Measurements from ENCODE around the gene STK35.

The STK35 gene

GRCh38 chr20:2116170-2116940 lies 14.7 kb downstream of the STK35 start:
- TF ChIP-seq GATA1 (IDR thresholded peaks at IDR 0.05; ENCODE audit: low read depth, low read length) (no peak), POLR2A (IDR thresholded peaks at IDR 0.05; ENCODE audit: low read length) (no peak)
- DNase-seq = no peak

- DNase-seq = peak; percentile 45 to 51
- no peak for TF ChIP-seq GATA1 (IDR thresholded peaks at IDR 0.05; ENCODE audit: low read depth, low read length)
Measured at GRCh38 chr20:2118783-2119182, 17.2 kb downstream of the STK35 start.

- no peak for DNase-seq
- TF ChIP-seq POLR2A (IDR thresholded peaks at IDR 0.05; ENCODE audit: low read length) = no peak
- no peak for TF ChIP-seq GATA1 (IDR thresholded peaks at IDR 0.05; ENCODE audit: low read depth, low read length)
Measured at GRCh38 chr20:2122936-2123335, 21.3 kb downstream of the STK35 start.

GRCh38 chr20:2123720-2124119 lies 22.1 kb downstream of the STK35 start:
- DNase-seq = no peak
- no peak for TF ChIP-seq POLR2A (IDR thresholded peaks at IDR 0.05; ENCODE audit: low read length)
- no peak for TF ChIP-seq GATA1 (IDR thresholded peaks at IDR 0.05; ENCODE audit: low read depth, low read length)

GRCh38 chr20:2124564-2125213 lies 23.1 kb downstream of the STK35 start:
- DNase-seq = no peak
- TF ChIP-seq GATA1 (IDR thresholded peaks at IDR 0.05; ENCODE audit: low read depth, low read length) = no peak
- no peak for TF ChIP-seq POLR2A (IDR thresholded peaks at IDR 0.05; ENCODE audit: low read length)

GRCh38 chr20:2125474-2126112 lies 24.0 kb downstream of the STK35 start:
- no peak for DNase-seq
- TF ChIP-seq POLR2A (IDR thresholded peaks at IDR 0.05; ENCODE audit: low read length) (no peak), GATA1 (IDR thresholded peaks at IDR 0.05; ENCODE audit: low read depth, low read length) (no peak)

GRCh38 chr20:2127238-2127637 lies 25.6 kb downstream of the STK35 start:
- no peak for TF ChIP-seq POLR2A (IDR thresholded peaks at IDR 0.05; ENCODE audit: low read length)
- no peak for DNase-seq

- no peak for TF ChIP-seq POLR2A (IDR thresholded peaks at IDR 0.05; ENCODE audit: low read length)
- no peak for TF ChIP-seq GATA1 (IDR thresholded peaks at IDR 0.05; ENCODE audit: low read depth, low read length)
- DNase-seq = no peak
Measured at GRCh38 chr20:2128542-2128941, 26.9 kb downstream of the STK35 start.

GRCh38 chr20:2130062-2130591 lies 28.5 kb downstream of the STK35 start:
- DNase-seq = no peak
- no peak for TF ChIP-seq POLR2A (IDR thresholded peaks at IDR 0.05; ENCODE audit: low read length)
- no peak for TF ChIP-seq GATA1 (IDR thresholded peaks at IDR 0.05; ENCODE audit: low read depth, low read length)

GRCh38 chr20:2130683-2131082 lies 29.1 kb downstream of the STK35 start:
- no peak for DNase-seq
- TF ChIP-seq POLR2A (IDR thresholded peaks at IDR 0.05; ENCODE audit: low read length) = no peak
- TF ChIP-seq GATA1 (IDR thresholded peaks at IDR 0.05; ENCODE audit: low read depth, low read length) = no peak

GRCh38 chr20:2131366-2131765 lies 29.7 kb downstream of the STK35 start:
- TF ChIP-seq GATA1 (IDR thresholded peaks at IDR 0.05; ENCODE audit: low read depth, low read length) (no peak), POLR2A (IDR thresholded peaks at IDR 0.05; ENCODE audit: low read length) (no peak)
- peak in 1 of 2 experiments; percentile 7 for DNase-seq

GRCh38 chr20:2132461-2132901 lies 30.9 kb downstream of the STK35 start:
- TF ChIP-seq GATA1 (IDR thresholded peaks at IDR 0.05; ENCODE audit: low read depth, low read length) (no peak), POLR2A (IDR thresholded peaks at IDR 0.05; ENCODE audit: low read length) (no peak)
- no peak for DNase-seq

GRCh38 chr20:2133318-2134183 lies 31.9 kb downstream of the STK35 start:
- DNase-seq = peak in 1 of 2 experiments; percentile 15
- no peak for TF ChIP-seq GATA1 (IDR thresholded peaks at IDR 0.05; ENCODE audit: low read depth, low read length)
- TF ChIP-seq POLR2A (IDR thresholded peaks at IDR 0.05; ENCODE audit: low read length) = no peak

All from erythroblast (primary cell).